AG10803 (cell line): Measurements from ENCODE around the gene TBC1D8.

ENCODE experiments used
- DNase-seq: peaks from one replicate; pipeline ENCODE4 v3.0.0; 2010; ENCODE audit warnings: low read depth
- H3K4me3 ChIP-seq: 2 replicates; pipeline ENCODE4 v1.5.1; 2011; ENCODE audit warnings: mild to moderate bottlenecking, low read length, control low read depth
- TF ChIP-seq, protein P1 (sequence below): conservative IDR thresholded peaks from 2 replicates; pipeline ENCODE4 v1.5.1; 2011; ENCODE audit warnings: mild to moderate bottlenecking, low read length, control low read depth, inconsistent platforms

Gene TBC1D8

GRCh38 chr2:100976645-100977391 lies 174.4 kb downstream of the TBC1D8 start:
- TF ChIP-seq, protein P1, sequence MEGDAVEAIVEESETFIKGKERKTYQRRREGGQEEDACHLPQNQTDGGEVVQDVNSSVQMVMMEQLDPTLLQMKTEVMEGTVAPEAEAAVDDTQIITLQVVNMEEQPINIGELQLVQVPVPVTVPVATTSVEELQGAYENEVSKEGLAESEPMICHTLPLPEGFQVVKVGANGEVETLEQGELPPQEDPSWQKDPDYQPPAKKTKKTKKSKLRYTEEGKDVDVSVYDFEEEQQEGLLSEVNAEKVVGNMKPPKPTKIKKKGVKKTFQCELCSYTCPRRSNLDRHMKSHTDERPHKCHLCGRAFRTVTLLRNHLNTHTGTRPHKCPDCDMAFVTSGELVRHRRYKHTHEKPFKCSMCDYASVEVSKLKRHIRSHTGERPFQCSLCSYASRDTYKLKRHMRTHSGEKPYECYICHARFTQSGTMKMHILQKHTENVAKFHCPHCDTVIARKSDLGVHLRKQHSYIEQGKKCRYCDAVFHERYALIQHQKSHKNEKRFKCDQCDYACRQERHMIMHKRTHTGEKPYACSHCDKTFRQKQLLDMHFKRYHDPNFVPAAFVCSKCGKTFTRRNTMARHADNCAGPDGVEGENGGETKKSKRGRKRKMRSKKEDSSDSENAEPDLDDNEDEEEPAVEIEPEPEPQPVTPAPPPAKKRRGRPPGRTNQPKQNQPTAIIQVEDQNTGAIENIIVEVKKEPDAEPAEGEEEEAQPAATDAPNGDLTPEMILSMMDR: no peak
- H3K4me3 ChIP-seq: no peak overlapping the region
- no peak for DNase-seq

- TF ChIP-seq, protein P1: no peak
- H3K4me3 ChIP-seq: no peak overlapping the region
- DNase-seq: no peak
Measured at GRCh38 chr2:100976061-100976460, 175.1 kb downstream of the TBC1D8 start.

DNA sequence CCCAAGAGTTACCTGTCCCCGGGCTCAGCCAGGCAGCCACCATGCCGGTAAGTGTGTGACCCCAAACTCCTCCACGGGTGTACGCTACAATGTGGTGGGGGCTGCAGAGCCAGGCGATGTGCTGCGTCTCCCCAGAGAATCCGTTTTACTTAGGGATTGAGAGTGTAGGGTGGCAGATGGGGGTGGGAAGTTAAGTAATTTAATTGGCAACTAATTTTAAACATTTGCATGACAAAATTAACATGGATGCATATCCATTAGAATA lies 175.7 kb downstream of the TBC1D8 start:
- no peak for DNase-seq
- H3K4me3 ChIP-seq: no peak overlapping the region
- TF ChIP-seq, protein P1: no peak

GRCh38 chr2:100974712-100975520 lies 176.3 kb downstream of the TBC1D8 start:
- TF ChIP-seq, protein P1: no peak
- H3K4me3 ChIP-seq: no peak overlapping the region
- no peak for DNase-seq

GRCh38 chr2:100972452-100972851 lies 178.7 kb downstream of the TBC1D8 start:
- TF ChIP-seq, protein P1: no peak
- no peak for DNase-seq
- H3K4me3 ChIP-seq: no peak overlapping the region

GRCh38 chr2:100971221-100971620 lies 180.0 kb downstream of the TBC1D8 start:
- DNase-seq: no peak
- no peak overlapping the region for H3K4me3 ChIP-seq
- TF ChIP-seq, protein P1: no peak

- no peak for DNase-seq
- no peak overlapping the region for H3K4me3 ChIP-seq
- TF ChIP-seq, protein P1: no peak
Measured at GRCh38 chr2:100969998-100970397, 181.2 kb downstream of the TBC1D8 start.
